CD4-positive, alpha-beta T cell treated with Interleukin-12 subunit alpha and Interleukin-12 subunit beta, for 1 hour (primary cell): Measurements from ENCODE around the gene PDGFRB.

Experiments
- DNase-seq: peaks from one replicate; pipeline ENCODE4 v3.0.0-alpha.2; 2020

PDGFRB gene

GRCh38 chr5:150143350-150144245 is 12.0 kb downstream of the PDGFRB start:
- no peak for DNase-seq

DNA sequence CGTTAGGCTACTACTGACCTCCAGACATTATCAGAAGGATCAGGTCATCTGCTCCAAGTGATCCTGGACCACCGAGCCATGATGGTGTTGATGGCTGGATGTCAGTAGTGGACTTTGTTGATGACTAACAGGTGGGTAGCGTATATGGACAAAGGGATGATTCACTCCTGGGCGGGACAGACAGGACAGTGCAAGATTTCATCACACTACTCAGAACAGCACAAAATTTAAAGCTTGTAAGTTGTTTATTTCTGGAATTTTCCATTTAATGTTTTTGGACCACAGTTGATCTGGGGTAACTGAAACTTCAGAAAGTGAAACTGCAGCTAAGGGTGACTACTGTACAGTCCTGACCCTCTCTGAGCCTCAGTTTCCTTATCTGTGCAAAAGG is 12.7 kb downstream of the PDGFRB start:
- no peak for DNase-seq

DNA sequence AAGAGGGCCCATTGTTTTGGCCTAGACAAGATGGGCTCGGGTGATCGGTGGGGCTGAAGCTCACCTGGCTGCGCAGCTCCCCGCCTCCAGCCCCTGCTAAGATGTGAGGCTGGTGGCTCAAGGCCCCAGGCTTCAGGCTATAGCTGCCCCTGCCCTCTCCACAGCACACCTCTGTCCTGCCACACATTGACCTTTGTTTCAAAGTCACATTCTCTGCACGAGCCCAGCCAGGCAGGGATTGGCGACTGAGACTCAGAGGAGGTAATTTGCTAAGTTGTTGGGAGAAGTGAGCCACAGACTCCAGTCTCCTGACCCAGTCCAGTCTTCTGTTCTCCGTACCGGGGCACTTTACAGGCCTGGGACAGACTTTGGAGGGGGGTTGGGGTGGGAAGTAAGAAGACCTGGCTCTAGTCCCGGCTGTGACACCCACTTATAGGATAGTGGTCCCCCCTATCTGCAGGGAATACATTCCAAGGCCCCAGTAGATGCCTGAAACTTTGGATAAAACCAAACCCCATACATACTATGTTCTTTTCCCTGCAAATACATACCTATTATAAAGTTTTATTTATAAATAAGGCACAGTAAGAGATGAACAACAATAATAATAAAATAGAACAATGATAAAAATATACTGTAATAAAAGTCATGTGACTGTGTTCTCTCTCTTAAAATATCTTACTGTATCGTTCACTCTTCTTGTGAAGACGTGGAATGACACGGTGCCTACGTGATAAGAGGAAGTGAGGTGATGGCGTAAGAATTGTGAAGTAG is 13.3 kb downstream of the PDGFRB start:
- DNase-seq: no peak

GRCh38 chr5:150141544-150142184 is 14.0 kb downstream of the PDGFRB start:
- DNase-seq: no peak

GRCh38 chr5:150140830-150141229 is 14.8 kb downstream of the PDGFRB start:
- no peak for DNase-seq

- DNase-seq: no peak
Observed at GRCh38 chr5:150139334-150139733, 16.3 kb downstream of the PDGFRB start.

DNA sequence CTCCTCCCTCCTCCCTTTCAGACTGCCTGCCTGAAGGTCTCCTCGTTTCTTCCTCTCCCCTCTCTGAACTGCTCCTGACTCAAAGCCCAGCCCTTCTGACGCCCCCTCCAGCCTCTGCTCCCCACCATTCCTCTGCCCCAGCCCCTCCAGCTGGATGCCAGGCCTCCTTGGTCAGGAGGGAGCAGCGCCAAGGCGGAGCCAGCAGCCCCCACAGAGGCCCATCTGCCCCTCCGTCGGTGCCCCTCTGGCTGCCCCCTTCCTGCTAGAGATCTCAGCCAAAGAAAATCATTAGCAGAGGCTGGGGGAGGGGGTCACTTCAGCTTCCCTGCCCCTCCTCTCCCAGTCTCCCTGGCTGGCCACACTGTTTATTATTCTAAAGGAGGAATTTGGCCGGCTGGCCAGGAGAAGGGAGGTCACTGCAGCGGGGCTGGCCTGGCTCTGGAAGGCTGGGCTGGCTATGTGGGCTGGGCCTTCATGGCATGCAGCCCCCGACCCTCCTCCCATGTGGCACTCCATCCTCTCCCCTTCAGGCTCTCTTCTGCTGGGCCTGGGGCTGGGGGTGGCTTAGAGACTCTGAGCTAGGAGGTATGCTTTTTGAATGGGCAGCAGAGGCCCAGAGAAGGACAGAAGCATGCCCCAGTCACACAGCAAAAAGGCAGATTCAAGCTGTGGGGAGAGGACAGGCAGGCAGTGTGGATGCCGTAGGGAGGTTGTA is 16.9 kb downstream of the PDGFRB start:
- no peak for DNase-seq

- DNase-seq: no peak
Observed at GRCh38 chr5:150137997-150138396, 17.6 kb downstream of the PDGFRB start.

DNA sequence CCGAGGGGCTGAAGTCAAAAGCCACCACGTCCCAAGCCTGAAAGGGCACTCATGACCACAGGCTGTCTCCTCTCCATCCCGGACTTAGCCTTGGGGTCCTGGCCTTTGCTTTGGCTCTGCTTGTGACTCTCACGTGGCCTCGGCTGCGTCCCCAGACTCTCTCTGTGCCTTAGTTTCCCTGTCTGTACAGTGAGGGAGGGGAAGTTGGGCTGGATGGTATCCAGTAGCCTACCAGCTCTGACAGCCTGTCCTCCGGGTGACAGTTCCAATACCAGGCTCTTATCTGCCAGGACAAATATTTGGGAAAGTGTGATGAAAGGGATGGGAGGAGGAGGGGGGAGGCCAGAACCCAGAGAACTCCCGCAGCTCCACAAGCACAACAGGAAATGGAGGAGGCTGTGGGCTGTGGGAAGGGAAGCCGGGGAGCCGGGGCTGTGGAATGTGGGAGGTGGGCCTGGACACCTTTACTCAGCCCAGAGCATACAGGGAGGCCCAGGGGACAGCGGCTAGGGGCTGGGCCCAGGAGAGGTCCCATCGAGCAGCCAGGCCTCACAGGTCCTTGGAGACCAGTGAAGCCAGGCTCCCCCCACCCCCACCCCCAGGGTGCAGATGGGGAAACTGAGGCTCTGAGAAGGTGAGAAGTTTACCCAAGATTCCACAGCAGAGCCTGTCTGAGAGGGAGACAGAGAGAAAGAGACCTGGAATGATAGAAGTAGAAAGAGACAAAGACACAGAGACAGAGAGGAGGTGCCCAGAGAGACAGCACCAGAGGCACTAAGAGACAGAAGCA is 18.3 kb downstream of the PDGFRB start:
- DNase-seq: no peak

- no peak for DNase-seq
Observed at GRCh38 chr5:150136305-150137167, 19.1 kb downstream of the PDGFRB start.

- no peak for DNase-seq
Observed at GRCh38 chr5:150135557-150136304, 19.9 kb downstream of the PDGFRB start.

DNA sequence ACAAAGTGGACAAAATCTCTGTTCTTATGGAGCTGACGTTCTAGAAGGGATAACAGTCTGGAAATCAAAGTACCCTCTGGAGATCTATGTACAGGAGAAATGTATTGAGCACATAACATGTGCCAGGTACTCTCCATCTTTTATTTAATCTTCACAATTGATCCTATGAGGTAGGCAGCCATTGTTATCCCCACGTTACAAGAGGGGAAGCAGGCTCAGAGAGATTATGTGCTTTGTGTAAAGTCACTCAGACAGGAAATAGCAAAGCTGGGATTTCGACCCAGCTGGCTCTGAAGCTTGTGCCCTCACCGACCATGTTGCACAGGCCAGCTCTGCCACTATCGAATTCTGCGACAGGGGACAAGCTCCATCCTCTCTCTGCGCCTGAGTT is 21.5 kb downstream of the PDGFRB start:
- no peak for DNase-seq

GRCh38 chr5:150133581-150134197 is 22.0 kb downstream of the PDGFRB start:
- DNase-seq: no peak

GRCh38 chr5:150132740-150133139 is 22.9 kb downstream of the PDGFRB start:
- no peak for DNase-seq

DNA sequence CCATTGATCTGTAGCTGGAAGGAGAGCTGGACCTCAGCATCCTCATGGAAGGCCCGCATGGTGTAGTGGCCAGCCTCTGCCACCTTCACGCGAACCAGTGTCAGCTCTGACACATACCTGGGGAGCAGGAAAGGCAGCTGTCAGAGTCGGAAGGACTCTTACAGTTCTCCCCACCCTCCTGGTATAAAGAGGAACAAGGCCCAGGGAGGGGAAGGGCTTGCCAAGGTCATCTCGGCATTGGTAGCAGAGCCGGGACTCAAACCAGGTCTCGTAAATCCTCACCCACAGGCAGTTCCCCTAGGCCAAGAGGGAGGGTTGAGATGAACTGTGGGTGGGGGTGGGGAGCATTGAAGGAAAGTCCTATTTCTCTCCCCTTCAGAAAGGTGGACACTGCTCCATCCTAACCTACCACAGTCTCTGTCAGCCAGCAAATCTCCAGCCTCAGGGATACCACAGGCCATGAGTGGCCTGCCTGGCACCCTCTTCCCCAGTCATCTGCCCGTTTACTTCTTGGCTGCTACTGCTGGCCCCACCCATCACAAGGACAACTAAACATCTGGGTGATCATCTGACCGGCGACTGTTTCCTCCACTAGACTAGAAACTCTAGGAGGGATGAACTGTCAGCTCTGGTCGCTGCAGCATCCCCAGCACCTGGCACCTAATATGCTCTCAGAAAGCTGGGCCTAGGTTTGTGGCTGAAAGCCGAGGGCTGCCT is 23.5 kb downstream of the PDGFRB start:
- DNase-seq: no peak

GRCh38 chr5:150131461-150131860 is 24.2 kb downstream of the PDGFRB start:
- no peak for DNase-seq

- DNase-seq: no peak
Observed at GRCh38 chr5:150130493-150130922, 25.1 kb downstream of the PDGFRB start.

GRCh38 chr5:150129813-150130492 is 25.7 kb downstream of the PDGFRB start:
- peak; percentile 36 for DNase-seq

- no peak for DNase-seq
Observed at GRCh38 chr5:150129454-150129812, 26.2 kb downstream of the PDGFRB start.
